Measurements from ENCODE around the gene WDR64. TPM values are rescaled to one million over a fixed set of nuclear protein-coding genes. Genes with fewer than 3 reads are reported as not detected.

WDR64 gene
- total RNA-seq, 2 donors from 2014 or later: not detected

DNA sequence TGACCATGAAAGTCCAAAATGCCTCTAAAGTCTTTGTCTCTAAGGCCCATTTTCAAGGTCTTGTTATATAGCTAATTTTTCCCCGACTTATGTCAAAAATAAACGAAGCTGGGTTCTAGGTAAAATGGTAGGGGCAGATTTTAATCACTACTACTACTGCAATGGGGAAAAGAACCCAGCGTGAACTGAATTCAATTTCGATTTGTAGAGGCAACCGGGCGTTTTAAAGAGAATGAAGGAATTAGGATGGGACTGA, 195.4 kb downstream of the WDR64 start:
- Mint-ChIP-seq H3K36me3 (peaks cover 12% of the 10 kb centered on the region), H3K4me3 (peak overlapping the region; percentile 99), H3K9me3 (no peaks in the 10 kb centered on the region), H3K27ac (peak overlapping the region; percentile 96 to 98), H3K4me1 (ENCODE audit: low read depth in 2 of 2) (peaks cover 18 to 21% of the 10 kb centered on the region in 2 donors), H3K27me3 (peaks cover 9 to 15% of the 10 kb centered on the region in 2 donors)
- DNase-seq (ENCODE audit: low spot score) (no peak), ATAC-seq (no peak)

- peak within 1 kb of the TSS; percentile 96 to 98 for H3K27ac Mint-ChIP-seq
- peaks cover 12% of the 10 kb centered on the region for H3K36me3 Mint-ChIP-seq
- H3K4me3 Mint-ChIP-seq: peak within 1 kb of the TSS; percentile 99
Observed at GRCh38 chr1:241847796-241848685, 196.0 kb downstream of the WDR64 start, which contains the start of gene EXO1. EXO1 (plus strand) TSS chr1:241848204; CDS start chr1:241850426, 2,222 bp downstream.

DNA sequence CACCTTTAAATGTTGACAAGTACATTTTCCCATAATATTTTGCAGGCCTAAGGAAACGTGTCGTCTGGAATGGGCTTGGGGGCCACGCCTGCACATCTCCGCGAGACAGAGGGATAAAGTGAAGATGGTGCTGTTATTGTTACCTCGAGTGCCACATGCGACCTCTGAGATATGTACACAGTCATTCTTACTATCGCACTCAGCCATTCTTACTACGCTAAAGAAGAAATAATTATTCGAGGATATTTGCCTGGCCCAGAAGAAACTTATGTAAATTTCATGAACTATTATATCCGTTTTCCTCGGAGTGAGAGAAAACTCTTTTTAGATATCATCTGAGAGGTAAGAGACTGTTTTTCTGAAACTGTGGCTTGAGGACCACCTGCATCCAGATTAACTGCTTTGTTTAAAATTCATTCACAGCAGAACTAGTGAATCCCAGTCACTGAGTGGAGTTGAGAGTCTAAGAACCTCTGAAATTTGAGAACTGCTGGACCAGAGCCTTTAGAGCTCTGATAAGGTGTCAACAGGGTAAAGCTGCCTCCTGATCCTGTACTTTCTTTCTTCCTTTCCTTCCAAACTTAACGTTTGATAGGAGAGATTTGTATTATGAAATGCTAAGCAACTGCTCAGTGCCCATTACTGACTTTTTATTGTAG, 196.7 kb downstream of the WDR64 start:
- no peak for DNase-seq (ENCODE audit: low spot score)

More at GRCh38 chr1:241847796-241848685, 196.0 kb downstream of the WDR64 start, which contains the start of gene EXO1:
- peak; percentile 95 to 97 for ATAC-seq
- peaks cover 18 to 21% of the 10 kb centered on the region in 2 donors for H3K4me1 Mint-ChIP-seq (ENCODE audit: low read depth in 2 of 2)
- H3K9me3 Mint-ChIP-seq: no peaks in the 10 kb centered on the region
- DNase-seq (ENCODE audit: low spot score): peak; percentile 90
- peaks cover 5 to 10% of the 10 kb centered on the region in 2 donors for H3K27me3 Mint-ChIP-seq

DNA sequence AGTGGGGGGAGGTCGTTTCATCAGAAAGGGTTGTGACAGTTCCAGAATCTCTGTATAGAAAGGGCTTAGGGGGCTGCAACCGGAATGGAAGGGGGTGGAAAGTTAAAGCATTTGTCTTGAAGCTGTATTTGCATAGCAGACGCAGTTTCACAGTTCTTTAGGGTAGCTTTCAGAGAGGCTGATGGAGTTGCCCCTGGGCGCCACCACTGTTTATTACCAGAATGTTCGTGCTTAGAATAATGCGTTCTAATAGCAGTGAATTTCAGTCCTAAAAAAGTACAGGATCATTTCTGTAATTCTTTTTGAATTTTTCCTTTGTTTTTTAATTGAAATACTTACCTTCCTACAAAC, 197.2 kb downstream of the WDR64 start:
- Mint-ChIP-seq H3K27me3 (no peaks in the 10 kb centered on the region), H3K27ac (peak overlapping the region; percentile 96 to 98), H3K4me1 (ENCODE audit: low read depth in 2 of 2) (peaks cover 18 to 21% of the 10 kb centered on the region in 2 donors), H3K9me3 (no peaks in the 10 kb centered on the region), H3K36me3 (peaks cover 12% of the 10 kb centered on the region), H3K4me3 (peak overlapping the region; percentile 99)
- DNase-seq (ENCODE audit: low spot score) (no peak), ATAC-seq (no peak)

More for the DNA sequence above, 196.7 kb downstream of the WDR64 start:
- ATAC-seq: no peak
- peaks cover 18 to 21% of the 10 kb centered on the region in 2 donors for H3K4me1 Mint-ChIP-seq (ENCODE audit: low read depth in 2 of 2)
- peak overlapping the region; percentile 96 to 98 for H3K27ac Mint-ChIP-seq
- H3K9me3 Mint-ChIP-seq: no peaks in the 10 kb centered on the region
- peaks cover 12% of the 10 kb centered on the region for H3K36me3 Mint-ChIP-seq
- H3K4me3 Mint-ChIP-seq: peak overlapping the region; percentile 99
- H3K27me3 Mint-ChIP-seq: peaks cover 1 to 4% of the 10 kb centered on the region in 2 donors

Other genes starting within 250 kb of the WDR64 start
- gene FH, start 132.5 kb upstream of the WDR64 start, total RNA-seq: 10 to 100 TPM; 53.8 to 63.6 TPM
- gene KMO, start 119.9 kb upstream of the WDR64 start, total RNA-seq: not detected
- gene CHML, start 11.9 kb upstream of the WDR64 start, total RNA-seq: 10 to 100 TPM in 1 of 2 donors, 1 to 10 TPM in 1; 9.8 to 11.7 TPM
- 1 to 10 TPM; 4.4 to 4.5 TPM for gene OPN3, start 11.9 kb upstream of the WDR64 start, total RNA-seq
- gene EXO1, start 195.9 kb downstream of the WDR64 start, total RNA-seq: 10 to 100 TPM; 23.7 to 55.0 TPM

All from natural killer cell treated with Interleukin-12 subunit alpha and Interleukin-12 subunit beta and Interleukin-15 and Interleukin-18, amount 100 ng/mL, for 72 hours (primary cell).